Naive thymus-derived CD4-positive, alpha-beta T cell (primary cell): ENCODE data around the gene HIC1. TPM values are rescaled to one million over a fixed set of nuclear protein-coding genes. Genes with fewer than 3 reads are reported as not detected.

ENCODE experiments used
- ATAC-seq: fragments of 150-1000 bp; cut with Tn5 transposase; 2 replicates; pipeline ENCODE4 v1.10.0; 2021; ENCODE audit warnings: mild to moderate bottlenecking, moderate library complexity
- CTCF ChIA-PET: fragments of 350-600 bp; sonication (Branson Sonifier 250); formaldehyde crosslinking; loops from one replicate; lab custom pipeline; 2021; ENCODE audit warnings: antibody characterized with exemption; lab: Charles Lee
- POLR2A ChIA-PET: fragments of 350-600 bp; sonication (Branson Sonifier 250); formaldehyde crosslinking; loops from one replicate; lab custom pipeline; 2021; ENCODE audit warnings: antibody characterized with exemption, inconsistent platforms; lab: Charles Lee
- DNase-seq, 9 donors: peaks; one replicate each; pipeline versions ENCODE4 v3.0.0 to v3.0.0-alpha.2; 2020 to 2022; ENCODE audit warnings: mixed read lengths in 1 of 9
- H3K27ac ChIP-seq: one replicate; pipeline ENCODE4 v1.7.0; 2013; ENCODE audit warnings: mild to moderate bottlenecking, low read depth, low read length, moderate library complexity
- H3K27me3 ChIP-seq, 2 donors: one replicate each; pipeline ENCODE4 v1.7.0; 2013; ENCODE audit warnings: low read length in 2 of 2, mild to moderate bottlenecking in 2 of 2, moderate library complexity in 2 of 2; ENCODE audit not compliant: control insufficient read depth in 2 of 2, insufficient read depth in 2 of 2
- H3K36me3 ChIP-seq, 3 experiments: 1 replicate in 2 of 3; 2 replicates in 1 of 3; pipeline ENCODE4 v1.7.0; 2013; ENCODE audit warnings: low read length in 3 of 3, mild to moderate bottlenecking in 3 of 3, moderate library complexity in 1 of 3; ENCODE audit not compliant: insufficient read depth in 3 of 3, control insufficient read depth in 2 of 3
- H3K4me1 ChIP-seq, 2 donors: one replicate each; pipeline ENCODE4 v1.7.0; 2013; ENCODE audit warnings: low read length in 2 of 2, mild to moderate bottlenecking in 2 of 2, moderate library complexity in 1 of 2; ENCODE audit not compliant: control insufficient read depth in 2 of 2, insufficient read depth in 2 of 2
- H3K4me3 ChIP-seq: 2 replicates; pipeline ENCODE4 v1.7.0; 2013; ENCODE audit warnings: mild to moderate bottlenecking, low read length
- H3K9me3 ChIP-seq, 3 experiments: 1 replicate in 2 of 3; 2 replicates in 1 of 3; pipeline ENCODE4 v1.7.0; 2013; ENCODE audit warnings: low read length in 3 of 3; ENCODE audit not compliant: control insufficient read depth in 2 of 3
- H3K27ac Mint-ChIP-seq, 9 donors: one replicate each; pipeline ENCODE4 v1.8.0; 2020 to 2022; ENCODE audit warnings: mixed read lengths in 9 of 9, mild to moderate bottlenecking in 8 of 9, moderate library complexity in 5 of 9, inconsistent platforms in 2 of 9
- H3K27me3 Mint-ChIP-seq, 5 donors: one replicate each; pipeline ENCODE4 v1.8.0; 2021 to 2022; ENCODE audit warnings: mixed read lengths in 5 of 5, mild to moderate bottlenecking in 1 of 5
- H3K36me3 Mint-ChIP-seq, 5 donors: one replicate each; pipeline ENCODE4 v1.8.0; 2020 to 2022; ENCODE audit warnings: mixed read lengths in 5 of 5, mild to moderate bottlenecking in 3 of 5, inconsistent platforms in 1 of 5
- H3K4me1 Mint-ChIP-seq, 7 donors: one replicate each; pipeline ENCODE4 v1.8.0; 2020 to 2022; ENCODE audit warnings: mixed read lengths in 7 of 7, mild to moderate bottlenecking in 3 of 7, inconsistent platforms in 1 of 7
- H3K4me3 Mint-ChIP-seq, 10 donors: one replicate each; pipeline ENCODE4 v1.8.0; 2020 to 2022; ENCODE audit warnings: mild to moderate bottlenecking in 10 of 10, mixed read lengths in 10 of 10, moderate library complexity in 6 of 10, inconsistent platforms in 2 of 10
- H3K9me3 Mint-ChIP-seq, 11 donors: one replicate each; pipeline ENCODE4 v1.8.0; 2020 to 2022; ENCODE audit warnings: mixed read lengths in 11 of 11, mild to moderate bottlenecking in 4 of 11, inconsistent platforms in 1 of 11, moderate library complexity in 1 of 11
- intact Hi-C, 2 donors: fragments of 100-400 bp; cut with micrococcal nuclease; formaldehyde crosslinking; loops; one replicate each; pipeline ENCODE4 v1.15.1; 2023
- polyA plus RNA-seq, 2 donors: library from polyadenylated mRNA; unstranded; fragments of 300-500 nt; fragmentation: Illumina TruSeq; gene quantifications; one replicate each; pipeline ENCODE4 v1.2.3, GENCODE V29; 2021
- total RNA-seq, 6 experiments: library from RNA in 5 of 6; stranded (reverse) in 5 of 6; gene quantifications; 1 replicate in 5 of 6; 2 replicates in 1 of 6; pipeline ENCODE4 v1.2.3 and lab custom pipeline; 2021 to 2026

The HIC1 gene
- total and polyA plus RNA-seq, 7 experiments from 2014 or later, result 0.56 to 128 (median 1.7) TPM

GRCh38 chr17:2019723-2020122, 35.2 kb upstream of the HIC1 start:
- intact Hi-C loops, result loop anchor here in 1 of 2 donors (10.0 kb wide), 1 partner anchor 145 kb away; no protein-coding TSS in a partner anchor

GRCh38 chr17:2020721-2021120, 34.2 kb upstream of the HIC1 start:
- H3K4me3 Mint-ChIP-seq, result no peak overlapping the region
- ChIA-PET POLR2A (no interaction called here), CTCF (interaction anchor here (0.5 kb wide), 1 partner anchor 34 kb away, joined by 6 read pairs; no protein-coding TSS in a partner anchor)
- peaks cover 4 to 16% (median 12%) of the 10 kb centered on the region in 7 donors for H3K4me1 Mint-ChIP-seq
- Histone ChIP-seq H3K27me3 (peaks cover 3 to 6% of the 10 kb centered on the region in 2 donors), H3K4me1 (peaks cover 7 to 14% of the 10 kb centered on the region in 2 donors), H3K9me3 (no peaks in the 10 kb centered on the region), H3K4me3 (no peak overlapping the region), H3K27ac (no peak overlapping the region), H3K36me3 (no peaks in the 10 kb centered on the region)
- peak overlapping the region in 1 of 9 donors; percentile 55 for H3K27ac Mint-ChIP-seq
- H3K9me3 Mint-ChIP-seq, result no peaks in the 10 kb centered on the region
- ATAC-seq, result no peak
- no peaks in the 10 kb centered on the region for H3K36me3 Mint-ChIP-seq
- H3K27me3 Mint-ChIP-seq, result peaks cover 4 to 56% (median 7%) of the 10 kb centered on the region in 5 donors
- DNase-seq, result no peak
- intact Hi-C loops, result loop anchor here in 1 of 2 donors (10.0 kb wide), 1 partner anchor 146 kb away; no protein-coding TSS in a partner anchor

More at GRCh38 chr17:2019723-2020122, 35.2 kb upstream of the HIC1 start:
- Histone ChIP-seq H3K27ac (no peak overlapping the region), H3K4me3 (no peak overlapping the region), H3K4me1 (peaks cover 6 to 12% of the 10 kb centered on the region in 2 donors), H3K36me3 (no peaks in the 10 kb centered on the region), H3K9me3 (no peaks in the 10 kb centered on the region), H3K27me3 (peaks cover 3 to 6% of the 10 kb centered on the region in 2 donors)
- Mint-ChIP-seq H3K27ac (no peak overlapping the region), H3K4me1 (peaks cover 0 to 16% (median 12%) of the 10 kb centered on the region in 7 donors), H3K36me3 (no peaks in the 10 kb centered on the region), H3K4me3 (no peak overlapping the region), H3K27me3 (peaks cover 6 to 51% (median 10%) of the 10 kb centered on the region in 5 donors), H3K9me3 (no peaks in the 10 kb centered on the region)
- POLR2A ChIA-PET, result no interaction called here
- DNase-seq (no peak), ATAC-seq (no peak)
- CTCF ChIA-PET, result interaction anchor here (0.6 to 1.2 kb wide), 2 partner anchors 21 to 259 kb away, joined by 3 read pairs; no protein-coding TSS in a partner anchor

GRCh38 chr17:2022647-2023240, 32.2 kb upstream of the HIC1 start:
- Mint-ChIP-seq H3K27ac (peak overlapping the region in 2 of 9 donors; percentile 17 to 43), H3K4me1 (peaks cover 10 to 23% (median 16%) of the 10 kb centered on the region in 7 donors), H3K27me3 (peaks cover 16 to 74% (median 21%) of the 10 kb centered on the region in 5 donors), H3K4me3 (peak overlapping the region in 9 of 10 donors; percentile 36 to 82 (median 61)), H3K36me3 (peaks cover 0 to 3% (median 0%) of the 10 kb centered on the region in 5 donors), H3K9me3 (peaks cover 0 to 4% (median 0%) of the 10 kb centered on the region in 11 donors)
- ATAC-seq (no peak), DNase-seq (no peak)
- Histone ChIP-seq H3K4me3 (no peak overlapping the region), H3K4me1 (peaks cover 11 to 19% of the 10 kb centered on the region in 2 donors), H3K36me3 (no peaks in the 10 kb centered on the region), H3K9me3 (no peaks in the 10 kb centered on the region), H3K27ac (no peak overlapping the region), H3K27me3 (peaks cover 3 to 10% of the 10 kb centered on the region in 2 donors)
- ChIA-PET POLR2A (interaction anchor here (0.6 kb wide), 1 partner anchor 329 kb away, joined by 7 read pairs; no protein-coding TSS in a partner anchor), CTCF (no interaction called here)
- intact Hi-C loops, result loop anchor here in 1 of 2 donors (10.0 kb wide), 1 partner anchor 148 kb away; no protein-coding TSS in a partner anchor

- CTCF ChIA-PET, result no interaction called here
- Histone ChIP-seq H3K4me3 (no peak overlapping the region), H3K36me3 (no peaks in the 10 kb centered on the region), H3K27me3 (peaks cover 3 to 10% of the 10 kb centered on the region in 2 donors), H3K9me3 (no peaks in the 10 kb centered on the region), H3K4me1 (peaks cover 11 to 19% of the 10 kb centered on the region in 2 donors), H3K27ac (no peak overlapping the region)
- peaks cover 16 to 74% (median 22%) of the 10 kb centered on the region in 5 donors for H3K27me3 Mint-ChIP-seq
- peaks cover 0 to 3% (median 0%) of the 10 kb centered on the region in 5 donors for H3K36me3 Mint-ChIP-seq
- peak overlapping the region in 9 of 10 donors; percentile 14 to 82 (median 57) for H3K4me3 Mint-ChIP-seq
- intact Hi-C loops, result loop anchor here in 1 of 2 donors (10.0 kb wide), 1 partner anchor 148 kb away; no protein-coding TSS in a partner anchor
- H3K27ac Mint-ChIP-seq, result peak overlapping the region in 2 of 9 donors; percentile 17 to 56
- H3K4me1 Mint-ChIP-seq, result peaks cover 10 to 23% (median 16%) of the 10 kb centered on the region in 7 donors
- DNase-seq, result no peak
- H3K9me3 Mint-ChIP-seq, result peaks cover 0 to 4% (median 0%) of the 10 kb centered on the region in 11 donors
- no peak for ATAC-seq
- POLR2A ChIA-PET, result interaction anchor here (0.6 kb wide), 1 partner anchor 328 kb away, joined by 7 read pairs; no protein-coding TSS in a partner anchor
Observed at GRCh38 chr17:2023256-2023655, 31.6 kb upstream of the HIC1 start.

GRCh38 chr17:2023692-2024571, 31.0 kb upstream of the HIC1 start:
- peaks cover 10 to 23% (median 16%) of the 10 kb centered on the region in 7 donors for H3K4me1 Mint-ChIP-seq
- POLR2A ChIA-PET, result interaction anchor here (1.1 kb wide), 1 partner anchor 10 kb away, joined by 4 read pairs; no protein-coding TSS in a partner anchor

More at GRCh38 chr17:2023692-2024571, 31.0 kb upstream of the HIC1 start:
- Mint-ChIP-seq H3K27me3 (peaks cover 16 to 76% (median 22%) of the 10 kb centered on the region in 5 donors), H3K4me3 (peak overlapping the region; percentile 67 to 84 (median 76)), H3K36me3 (peaks cover 0 to 3% (median 0%) of the 10 kb centered on the region in 5 donors), H3K9me3 (peaks cover 0 to 4% (median 0%) of the 10 kb centered on the region in 11 donors), H3K27ac (peak overlapping the region in 2 of 9 donors; percentile 36 to 48)
- CTCF ChIA-PET, result interaction anchor here (1.4 to 2.1 kb wide), 2 partner anchors 142 to 302 kb away, joined by 4 read pairs; no protein-coding TSS in a partner anchor
- intact Hi-C loops, result loop anchor here (2.0 to 10.0 kb wide), 3 partner anchors 17 to 149 kb away; partner anchors contain the start of gene OVCA2 (in 1 of the 2)
- no peaks in the 10 kb centered on the region for H3K36me3 ChIP-seq
- peak overlapping the region; percentile 58 for H3K4me3 ChIP-seq
- ATAC-seq (peak; percentile 40), DNase-seq (peak; percentile 38 to 67 (median 46))
- peaks cover 3 to 10% of the 10 kb centered on the region in 2 donors for H3K27me3 ChIP-seq
- peaks cover 11 to 19% of the 10 kb centered on the region in 2 donors for H3K4me1 ChIP-seq
- peak overlapping the region; percentile 45 for H3K27ac ChIP-seq
- no peaks in the 10 kb centered on the region for H3K9me3 ChIP-seq
